ENCODE data around the gene CSNK2A3. TPM values are rescaled to one million over a fixed set of nuclear protein-coding genes. Genes with fewer than 3 reads are reported as not detected.

The CSNK2A3 gene
- total and polyA plus RNA-seq, 2 experiments from 2014 or later = 0.91 to 4.1 TPM

- Histone ChIP-seq H3K9me2 (ENCODE audit: insufficient read depth) (peaks cover 9% of the 10 kb centered on the region; the same call in 1 of the 2 replicates), H3K4me1 (ENCODE audit: insufficient read depth) (no peaks in the 10 kb centered on the region), H3K4me3 (no peak overlapping the region), H4K20me1 (replicated peaks; ENCODE audit: insufficient read depth) (no peaks in the 10 kb centered on the region), H3K4me2 (no peak overlapping the region), H3K79me2 (replicated peaks; ENCODE audit: insufficient read depth) (no peaks in the 10 kb centered on the region), H3K36me3 (ENCODE audit: insufficient read depth) (no peaks in the 10 kb centered on the region), H3K27ac (ENCODE audit: low read depth) (no peak overlapping the region), H3F3A (replicated peaks; ENCODE audit: low read depth) (no peaks in the 10 kb centered on the region), H3K27me3 (ENCODE audit: insufficient read depth) (no peaks in the 10 kb centered on the region), H2AFZ (no peak overlapping the region)
- peaks cover 13% of the 10 kb centered on the region for H3K27me3 Mint-ChIP-seq (ENCODE audit: insufficient read depth, low read depth, poor library complexity)
- TF ChIP-seq CREB1 (CRISPR knock-in tag; IDR thresholded peaks at IDR 0.05; ENCODE audit: low read depth) = no peak
- no peak for TF ChIP-seq ETS1 (IDR thresholded peaks at IDR 0.05)
- TF ChIP-seq POLR2AphosphoS5 (IDR thresholded peaks at IDR 0.05; ENCODE audit: low read depth) = no peak
- no peak for TF ChIP-seq CTCF (conservative IDR thresholded peaks at IDR 0.05; ENCODE audit: low read depth in 2 of 2)
- TF ChIP-seq ZNF331 (CRISPR knock-in tag; IDR thresholded peaks at IDR 0.05; ENCODE audit: low read depth) = no peak
- TF ChIP-seq EZH2 (IDR thresholded peaks at IDR 0.05; ENCODE audit: low read depth, unreplicated experiment) = no peak
- TF ChIP-seq ZNF462 (CRISPR knock-in tag; IDR thresholded peaks at IDR 0.05) = no peak
- TF ChIP-seq NANOG (IDR thresholded peaks at IDR 0.05; ENCODE audit: borderline replicate concordance) = no peak
- no peak for TF ChIP-seq EZH2phosphoT487 (IDR thresholded peaks at IDR 0.05; ENCODE audit: unreplicated experiment)
- no peak for TF ChIP-seq ZNF114 (CRISPR knock-in tag; IDR thresholded peaks at IDR 0.05)
- no peak for TF ChIP-seq REST (IDR thresholded peaks at IDR 0.05; ENCODE audit: unreplicated experiment)
- no peaks in the 10 kb centered on the region for H3K4me1 Mint-ChIP-seq
- no peaks in the 10 kb centered on the region for H3K36me3 Mint-ChIP-seq (ENCODE audit: low read depth)
- peaks cover 6% of the 10 kb centered on the region; the same call in 1 of the 3 replicates for H3K9me3 Mint-ChIP-seq
- no peak overlapping the region for H3K4me3 Mint-ChIP-seq
- no peak for ATAC-seq
- DNase-seq (ENCODE audit: low spot score) = no peak
- H3K27ac Mint-ChIP-seq = no peak overlapping the region
Observed at GRCh38 chr11:11380340-11380739, 27.3 kb upstream of the CSNK2A3 start.

Data from GM23338 (cell line).